GM23338 (cell line): ENCODE measurements around the gene FAM76B.

Experiments used
- CREB1 ChIP-seq: fragments of 250-450 bp; sonication (Bioruptor Pico); IDR thresholded peaks from 2 replicates; pipeline ENCODE4 v1.5.0; 2020; ENCODE audit warnings: low read depth, mild to moderate bottlenecking, moderate library complexity
- CTCF ChIP-seq, 2 experiments: fragments of 200-600 bp in 1 of 2; sonication (generic) in 1 of 2; conservative IDR thresholded peaks; 2 replicates each; pipeline versions ENCODE4 v1.5.1 to v1.6.1; 2016 to 2017; ENCODE audit warnings: antibody characterized with exemption in 2 of 2, low read depth in 2 of 2, mild to moderate bottlenecking in 2 of 2, moderate library complexity in 1 of 2
- ETS1 ChIP-seq: IDR thresholded peaks from 2 replicates; pipeline ENCODE4 v1.6.1; 2016; ENCODE audit warnings: antibody characterized with exemption
- EZH2 ChIP-seq: fragments of 200-600 bp; sonication (generic); IDR thresholded peaks from one replicate; pipeline ENCODE4 v1.8.0; 2017; ENCODE audit warnings: antibody characterized with exemption, mild to moderate bottlenecking, low read depth; ENCODE audit not compliant: unreplicated experiment
- EZH2phosphoT487 ChIP-seq: fragments of 200-600 bp; sonication (generic); IDR thresholded peaks from one replicate; pipeline ENCODE4 v1.8.1; 2018; ENCODE audit warnings: antibody characterized with exemption; ENCODE audit not compliant: unreplicated experiment
- JUNB ChIP-seq: IDR thresholded peaks from one replicate; pipeline ENCODE4 v1.6.1; 2016; ENCODE audit warnings: antibody characterized with exemption; ENCODE audit not compliant: unreplicated experiment
- NANOG ChIP-seq: IDR thresholded peaks from 2 replicates; pipeline ENCODE4 v1.6.1; 2016; ENCODE audit warnings: antibody characterized with exemption, borderline replicate concordance
- POLR2AphosphoS5 ChIP-seq: IDR thresholded peaks from 2 replicates; pipeline ENCODE4 v1.6.1; 2016; ENCODE audit warnings: antibody characterized with exemption, low read depth
- REST ChIP-seq: IDR thresholded peaks from one replicate; pipeline ENCODE4 v1.6.1; 2018; ENCODE audit warnings: antibody characterized with exemption; ENCODE audit not compliant: unreplicated experiment
- STAT1 ChIP-seq: IDR thresholded peaks from one replicate; pipeline ENCODE4 v1.6.1; 2016; ENCODE audit warnings: antibody characterized with exemption; ENCODE audit not compliant: unreplicated experiment
- ZNF114 ChIP-seq: fragments of 250-450 bp; sonication (Bioruptor Pico); IDR thresholded peaks from 2 replicates; pipeline ENCODE4 v1.5.0; 2020; ENCODE audit warnings: mild to moderate bottlenecking, moderate library complexity

- TF ChIP-seq CTCF (conservative IDR thresholded peaks at IDR 0.05; ENCODE audit: low read depth in 2 of 2) (no peak), EZH2 (no peak), REST (no peak), POLR2AphosphoS5 (no peak), JUNB (no peak), ZNF114 (no peak), EZH2phosphoT487 (no peak), ETS1 (no peak), CREB1 (CRISPR knock-in tag) (no peak), STAT1 (no peak), NANOG (no peak)
Measured at GRCh38 chr11:95803973-95804372, 14.4 kb upstream of the FAM76B start.
